ENCODE results near the gene EFNB2. TPM values are rescaled to one million over a fixed set of nuclear protein-coding genes. Genes with fewer than 3 reads are reported as not detected.

The EFNB2 gene
- total and polyA plus RNA-seq, 4 donors: 2.6 to 6.1 (median 3.4) TPM

DNA sequence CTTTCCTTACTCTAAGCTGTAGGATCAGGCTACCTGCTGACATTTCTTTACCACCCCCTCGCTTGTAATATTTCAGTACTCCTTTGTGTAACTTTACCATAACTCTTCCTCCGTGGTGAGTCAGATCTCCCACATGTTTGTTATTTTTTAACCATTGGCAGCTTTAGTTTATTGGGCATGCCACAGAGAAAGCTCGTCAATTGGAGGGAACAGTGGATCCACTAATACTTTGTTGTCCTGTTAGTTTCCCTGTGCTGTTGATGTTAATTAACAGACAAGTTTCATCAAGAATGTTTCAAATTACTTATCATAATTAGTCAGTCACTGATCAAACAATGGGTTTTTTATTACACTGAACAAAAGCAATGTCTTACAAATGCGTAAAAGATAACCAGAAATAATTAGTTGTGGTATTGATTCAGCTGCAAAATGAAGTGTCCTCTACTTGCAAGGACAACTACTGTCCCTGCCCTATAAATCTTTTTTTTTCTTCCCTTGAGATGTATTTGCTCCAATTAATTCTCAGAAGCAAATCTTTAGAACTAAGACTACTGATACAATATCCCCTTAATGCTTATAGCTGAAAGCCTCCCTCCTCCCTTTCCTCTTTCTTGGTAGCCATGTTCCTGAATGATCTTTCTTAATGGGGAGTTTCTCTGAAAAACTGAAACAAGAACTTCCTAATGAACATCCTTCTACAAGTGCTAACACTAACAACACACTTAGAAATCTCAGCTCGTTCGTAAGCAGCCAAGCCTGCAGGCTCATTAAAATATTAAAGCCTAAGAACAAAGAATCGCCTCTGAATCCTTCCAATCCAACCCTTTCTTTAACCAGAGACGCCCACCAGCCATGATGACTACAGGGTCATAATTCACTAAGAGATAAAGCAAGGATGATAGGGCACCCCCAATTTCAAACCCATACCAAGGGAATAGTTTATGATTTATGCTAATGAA, 22.2 kb downstream of the EFNB2 start:
- TF ChIP-seq TAF1 (conservative IDR thresholded peaks at IDR 0.05) (no peak), RXRA (IDR thresholded peaks at IDR 0.05) (no peak), YY1 (IDR thresholded peaks at IDR 0.05) (no peak), EGR1 (IDR thresholded peaks at IDR 0.05; ENCODE audit: low read depth in 2 of 2) (no peak), SP1 (IDR thresholded peaks at IDR 0.05) (no peak), HNF4A (conservative IDR thresholded peaks at IDR 0.05) (no peak), GABPA (IDR thresholded peaks at IDR 0.05 in 1 of 2, conservative IDR thresholded peaks at IDR 0.05 in 1 of 2) (no peak), FOXA2 (IDR thresholded peaks at IDR 0.05) (no peak), RAD21 (IDR thresholded peaks at IDR 0.05) (no peak), FOXA1 (IDR thresholded peaks at IDR 0.05) (no peak), JUND (IDR thresholded peaks at IDR 0.05) (no peak), HNF4G (IDR thresholded peaks at IDR 0.05) (no peak), NR2F2 (IDR thresholded peaks at IDR 0.05) (no peak)
- TF ChIP-seq, protein P1, sequence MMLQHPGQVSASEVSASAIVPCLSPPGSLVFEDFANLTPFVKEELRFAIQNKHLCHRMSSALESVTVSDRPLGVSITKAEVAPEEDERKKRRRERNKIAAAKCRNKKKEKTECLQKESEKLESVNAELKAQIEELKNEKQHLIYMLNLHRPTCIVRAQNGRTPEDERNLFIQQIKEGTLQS (IDR thresholded peaks at IDR 0.05): no peak
- TF ChIP-seq, protein P2, sequence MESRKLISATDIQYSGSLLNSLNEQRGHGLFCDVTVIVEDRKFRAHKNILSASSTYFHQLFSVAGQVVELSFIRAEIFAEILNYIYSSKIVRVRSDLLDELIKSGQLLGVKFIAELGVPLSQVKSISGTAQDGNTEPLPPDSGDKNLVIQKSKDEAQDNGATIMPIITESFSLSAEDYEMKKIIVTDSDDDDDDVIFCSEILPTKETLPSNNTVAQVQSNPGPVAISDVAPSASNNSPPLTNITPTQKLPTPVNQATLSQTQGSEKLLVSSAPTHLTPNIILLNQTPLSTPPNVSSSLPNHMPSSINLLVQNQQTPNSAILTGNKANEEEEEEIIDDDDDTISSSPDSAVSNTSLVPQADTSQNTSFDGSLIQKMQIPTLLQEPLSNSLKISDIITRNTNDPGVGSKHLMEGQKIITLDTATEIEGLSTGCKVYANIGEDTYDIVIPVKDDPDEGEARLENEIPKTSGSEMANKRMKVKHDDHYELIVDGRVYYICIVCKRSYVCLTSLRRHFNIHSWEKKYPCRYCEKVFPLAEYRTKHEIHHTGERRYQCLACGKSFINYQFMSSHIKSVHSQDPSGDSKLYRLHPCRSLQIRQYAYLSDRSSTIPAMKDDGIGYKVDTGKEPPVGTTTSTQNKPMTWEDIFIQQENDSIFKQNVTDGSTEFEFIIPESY (IDR thresholded peaks at IDR 0.05): no peak
- TF ChIP-seq, protein P3, sequence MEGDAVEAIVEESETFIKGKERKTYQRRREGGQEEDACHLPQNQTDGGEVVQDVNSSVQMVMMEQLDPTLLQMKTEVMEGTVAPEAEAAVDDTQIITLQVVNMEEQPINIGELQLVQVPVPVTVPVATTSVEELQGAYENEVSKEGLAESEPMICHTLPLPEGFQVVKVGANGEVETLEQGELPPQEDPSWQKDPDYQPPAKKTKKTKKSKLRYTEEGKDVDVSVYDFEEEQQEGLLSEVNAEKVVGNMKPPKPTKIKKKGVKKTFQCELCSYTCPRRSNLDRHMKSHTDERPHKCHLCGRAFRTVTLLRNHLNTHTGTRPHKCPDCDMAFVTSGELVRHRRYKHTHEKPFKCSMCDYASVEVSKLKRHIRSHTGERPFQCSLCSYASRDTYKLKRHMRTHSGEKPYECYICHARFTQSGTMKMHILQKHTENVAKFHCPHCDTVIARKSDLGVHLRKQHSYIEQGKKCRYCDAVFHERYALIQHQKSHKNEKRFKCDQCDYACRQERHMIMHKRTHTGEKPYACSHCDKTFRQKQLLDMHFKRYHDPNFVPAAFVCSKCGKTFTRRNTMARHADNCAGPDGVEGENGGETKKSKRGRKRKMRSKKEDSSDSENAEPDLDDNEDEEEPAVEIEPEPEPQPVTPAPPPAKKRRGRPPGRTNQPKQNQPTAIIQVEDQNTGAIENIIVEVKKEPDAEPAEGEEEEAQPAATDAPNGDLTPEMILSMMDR (IDR thresholded peaks at IDR 0.05; ENCODE audit: low read depth, low read length, missing input control): no peak
- TF ChIP-seq, protein P4, sequence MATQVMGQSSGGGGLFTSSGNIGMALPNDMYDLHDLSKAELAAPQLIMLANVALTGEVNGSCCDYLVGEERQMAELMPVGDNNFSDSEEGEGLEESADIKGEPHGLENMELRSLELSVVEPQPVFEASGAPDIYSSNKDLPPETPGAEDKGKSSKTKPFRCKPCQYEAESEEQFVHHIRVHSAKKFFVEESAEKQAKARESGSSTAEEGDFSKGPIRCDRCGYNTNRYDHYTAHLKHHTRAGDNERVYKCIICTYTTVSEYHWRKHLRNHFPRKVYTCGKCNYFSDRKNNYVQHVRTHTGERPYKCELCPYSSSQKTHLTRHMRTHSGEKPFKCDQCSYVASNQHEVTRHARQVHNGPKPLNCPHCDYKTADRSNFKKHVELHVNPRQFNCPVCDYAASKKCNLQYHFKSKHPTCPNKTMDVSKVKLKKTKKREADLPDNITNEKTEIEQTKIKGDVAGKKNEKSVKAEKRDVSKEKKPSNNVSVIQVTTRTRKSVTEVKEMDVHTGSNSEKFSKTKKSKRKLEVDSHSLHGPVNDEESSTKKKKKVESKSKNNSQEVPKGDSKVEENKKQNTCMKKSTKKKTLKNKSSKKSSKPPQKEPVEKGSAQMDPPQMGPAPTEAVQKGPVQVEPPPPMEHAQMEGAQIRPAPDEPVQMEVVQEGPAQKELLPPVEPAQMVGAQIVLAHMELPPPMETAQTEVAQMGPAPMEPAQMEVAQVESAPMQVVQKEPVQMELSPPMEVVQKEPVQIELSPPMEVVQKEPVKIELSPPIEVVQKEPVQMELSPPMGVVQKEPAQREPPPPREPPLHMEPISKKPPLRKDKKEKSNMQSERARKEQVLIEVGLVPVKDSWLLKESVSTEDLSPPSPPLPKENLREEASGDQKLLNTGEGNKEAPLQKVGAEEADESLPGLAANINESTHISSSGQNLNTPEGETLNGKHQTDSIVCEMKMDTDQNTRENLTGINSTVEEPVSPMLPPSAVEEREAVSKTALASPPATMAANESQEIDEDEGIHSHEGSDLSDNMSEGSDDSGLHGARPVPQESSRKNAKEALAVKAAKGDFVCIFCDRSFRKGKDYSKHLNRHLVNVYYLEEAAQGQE (IDR thresholded peaks at IDR 0.05): no peak
- TF ChIP-seq, protein P5, sequence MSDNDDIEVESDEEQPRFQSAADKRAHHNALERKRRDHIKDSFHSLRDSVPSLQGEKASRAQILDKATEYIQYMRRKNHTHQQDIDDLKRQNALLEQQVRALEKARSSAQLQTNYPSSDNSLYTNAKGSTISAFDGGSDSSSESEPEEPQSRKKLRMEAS (IDR thresholded peaks at IDR 0.05): no peak
- Histone ChIP-seq H3K27me3 (ENCODE audit: control insufficient read depth in 4 of 4, insufficient read depth in 4 of 4, low read length in 3 of 4) (peaks cover 0 to 2% (median 0%) of the 10 kb centered on the region in 4 donors), H3K27ac (ENCODE audit: low read depth in 1 of 2, low read length in 2 of 2) (no peak overlapping the region), H3K4me1 (ENCODE audit: control insufficient read depth in 4 of 4, insufficient read depth in 4 of 4, low read length in 3 of 4) (no peaks in the 10 kb centered on the region), H3K36me3 (ENCODE audit: control insufficient read depth in 4 of 4, insufficient read depth in 3 of 4, low read depth in 1 of 4, low read length in 3 of 4) (peaks cover 0 to 1% (median 0%) of the 10 kb centered on the region in 4 donors), H3K9me3 (ENCODE audit: control insufficient read depth in 4 of 4, low read length in 3 of 4) (no peaks in the 10 kb centered on the region), H3K4me3 (ENCODE audit: low read depth in 1 of 3, low read length in 3 of 3) (no peak overlapping the region), H3K9ac (ENCODE audit: low read depth in 1 of 2, low read length in 2 of 2) (no peak overlapping the region)
- no peak for DNase-seq (ENCODE audit: low spot score)
- 71% methylated on average over 8 of the region's 8 CpGs for WGBS

Measured in liver (tissue), 9 donors.